ENCODE results near the gene CYP2E1.
"Not testable (repeated sequence)": the region's sequence is repeated elsewhere in the genome, so short reads cannot be mapped to it uniquely, and the experiment has no call there.

The CYP2E1 gene

DNA sequence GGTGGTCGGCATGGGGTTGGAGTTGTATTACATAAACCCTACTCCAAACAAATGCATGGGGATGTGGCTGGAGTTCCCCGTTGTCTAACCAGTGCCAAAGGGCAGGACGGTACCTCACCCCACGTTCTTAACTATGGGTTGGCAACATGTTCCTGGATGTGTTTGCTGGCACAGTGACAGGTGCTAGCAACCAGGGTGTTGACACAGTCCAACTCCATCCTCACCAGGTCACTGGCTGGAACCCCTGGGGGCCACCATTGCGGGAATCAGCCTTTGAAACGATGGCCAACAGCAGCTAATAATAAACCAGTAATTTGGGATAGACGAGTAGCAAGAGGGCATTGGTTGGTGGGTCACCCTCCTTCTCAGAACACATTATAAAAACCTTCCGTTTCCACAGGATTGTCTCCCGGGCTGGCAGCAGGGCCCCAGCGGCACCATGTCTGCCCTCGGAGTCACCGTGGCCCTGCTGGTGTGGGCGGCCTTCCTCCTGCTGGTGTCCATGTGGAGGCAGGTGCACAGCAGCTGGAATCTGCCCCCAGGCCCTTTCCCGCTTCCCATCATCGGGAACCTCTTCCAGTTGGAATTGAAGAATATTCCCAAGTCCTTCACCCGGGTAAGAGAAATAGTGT is at the start of gene CYP2E1:
CYP2E1 (plus strand) TSS at position 407 of the 632 bp plus-strand sequence; CDS start at position 440, 33 bp downstream.
- in situ Hi-C loops (cut with MboI; ENCODE audit: low sequenced_read_pairs), result no loop called here

- in situ Hi-C loops (cut with MboI; ENCODE audit: low sequenced_read_pairs), result no loop called here
Measured at GRCh38 chr10:133481086-133481643, 46.0 kb upstream of the CYP2E1 start.

GRCh38 chr10:133481657-133482056 is 45.5 kb upstream of the CYP2E1 start:
- in situ Hi-C loops (cut with MboI; ENCODE audit: low sequenced_read_pairs), result no loop called here

DNA sequence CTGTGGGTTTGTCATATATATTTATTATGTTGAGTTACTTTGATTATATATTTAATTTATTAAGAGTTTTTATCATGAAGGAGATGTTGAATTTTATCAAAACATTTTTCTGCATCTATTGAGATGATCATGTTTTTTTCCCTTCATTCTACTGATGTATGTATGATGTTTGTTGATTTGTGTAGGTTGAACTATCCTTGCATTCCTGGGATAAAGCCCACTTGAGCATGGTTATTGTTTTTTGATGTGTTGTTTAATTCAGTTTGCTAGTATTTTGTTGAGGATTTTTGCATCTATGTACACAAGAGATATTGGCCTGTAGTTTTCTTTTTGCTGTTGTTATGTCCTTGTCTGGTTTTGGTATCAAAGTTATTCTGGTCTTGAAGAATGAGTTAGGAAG is 42.3 kb upstream of the CYP2E1 start:
- in situ Hi-C loops (cut with MboI; ENCODE audit: low sequenced_read_pairs), result no loop called here

DNA sequence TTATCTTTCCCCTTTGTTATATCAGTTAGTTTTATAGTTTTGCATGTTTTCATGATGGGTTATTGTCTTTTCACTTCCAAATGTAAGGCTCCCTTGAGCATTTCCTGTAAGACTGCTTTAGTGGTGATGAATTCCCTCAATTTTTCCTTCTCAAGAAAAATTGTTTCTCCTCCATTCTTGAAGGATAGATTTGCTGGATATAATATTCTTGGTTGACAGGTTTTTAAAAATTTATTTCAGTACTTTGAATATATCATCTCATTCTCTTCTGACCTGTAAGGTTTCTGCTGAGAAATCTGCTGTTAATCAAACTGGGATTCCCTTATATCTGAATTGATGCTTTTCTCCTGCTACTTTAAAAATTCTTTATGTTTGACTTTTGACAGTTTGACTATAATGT is 40.1 kb upstream of the CYP2E1 start:
- in situ Hi-C loops (cut with MboI; ENCODE audit: low sequenced_read_pairs), result no loop called here

DNA sequence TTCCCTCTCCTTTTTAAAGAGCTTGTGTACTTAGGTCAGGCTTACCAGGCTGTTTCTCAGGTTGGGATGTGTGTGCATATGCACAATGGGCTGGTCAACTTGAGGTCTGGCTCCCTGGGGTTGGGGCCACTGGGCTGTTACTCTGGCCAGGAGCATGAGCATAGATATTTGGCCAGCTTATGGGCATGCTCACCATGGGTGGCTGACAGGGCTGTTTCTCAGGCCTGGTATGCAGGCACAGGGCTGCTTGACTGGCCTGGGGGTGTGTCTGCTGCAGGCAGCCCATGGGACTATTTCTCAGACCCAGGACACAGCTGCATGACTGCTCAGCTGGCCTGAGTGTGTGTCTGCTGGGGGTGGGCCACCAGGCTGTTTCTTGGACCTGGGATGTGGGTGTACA is 38.8 kb upstream of the CYP2E1 start:
- in situ Hi-C loops (cut with MboI; ENCODE audit: low sequenced_read_pairs), result no loop called here

DNA sequence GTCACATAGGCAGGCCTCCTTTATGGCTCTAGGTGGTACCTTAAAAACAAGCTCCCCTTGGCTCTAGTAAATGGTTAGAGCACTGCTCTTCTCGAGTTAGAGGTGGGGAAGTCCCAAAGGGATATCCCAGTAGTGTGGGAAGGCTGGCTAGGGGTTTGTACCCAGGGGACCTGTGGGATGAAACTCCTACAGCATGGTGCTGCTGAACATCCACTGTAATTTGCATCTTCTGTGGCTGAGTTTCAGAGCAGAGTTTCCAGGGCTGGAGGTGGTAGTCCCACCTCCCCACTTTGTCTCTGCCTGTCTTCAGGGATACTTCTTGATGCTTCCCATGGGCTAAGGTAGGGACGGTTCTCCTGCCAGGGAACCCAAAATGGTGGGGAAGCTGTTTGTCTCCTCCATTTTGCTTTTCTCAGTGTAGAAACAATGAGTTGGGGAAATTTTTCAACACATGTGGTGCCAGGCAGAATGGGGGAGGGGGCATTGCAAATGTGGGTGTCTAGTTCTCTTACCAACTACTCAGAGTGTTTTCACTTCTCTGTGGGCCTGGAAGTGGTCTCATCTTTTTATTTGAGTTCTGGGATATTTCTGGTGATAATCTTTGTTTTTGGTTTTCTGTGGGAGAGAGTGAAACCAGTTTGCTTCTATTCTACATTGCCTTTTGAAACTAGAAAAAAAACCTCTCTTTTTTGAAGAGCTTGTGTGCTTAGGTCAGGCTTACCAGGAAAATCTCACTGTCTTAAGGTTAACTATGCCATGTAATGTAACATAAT is 37.2 kb upstream of the CYP2E1 start:
- in situ Hi-C loops (cut with MboI; ENCODE audit: low sequenced_read_pairs), result no loop called here

DNA sequence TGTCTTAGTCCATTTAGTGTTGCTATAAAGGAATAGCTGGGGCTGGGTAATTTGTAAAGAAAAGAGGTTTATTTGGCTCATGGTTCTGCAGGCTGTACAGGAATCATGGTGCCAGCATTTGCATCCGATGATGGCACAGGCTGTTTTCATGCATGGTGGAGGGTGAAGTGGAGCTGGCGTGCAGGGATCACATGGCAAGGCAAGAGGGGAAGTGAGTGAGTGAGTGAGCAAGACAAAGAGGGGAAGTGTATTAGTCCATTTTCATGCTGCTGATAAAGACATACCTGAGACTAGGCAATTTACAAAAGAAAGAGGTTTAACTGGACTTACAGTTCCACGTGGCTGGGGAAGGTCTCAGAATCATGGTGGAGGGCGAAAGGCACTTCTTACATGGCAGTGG is 33.6 kb upstream of the CYP2E1 start:
- in situ Hi-C loops (cut with MboI; ENCODE audit: low sequenced_read_pairs), result not testable (repeated sequence)

DNA sequence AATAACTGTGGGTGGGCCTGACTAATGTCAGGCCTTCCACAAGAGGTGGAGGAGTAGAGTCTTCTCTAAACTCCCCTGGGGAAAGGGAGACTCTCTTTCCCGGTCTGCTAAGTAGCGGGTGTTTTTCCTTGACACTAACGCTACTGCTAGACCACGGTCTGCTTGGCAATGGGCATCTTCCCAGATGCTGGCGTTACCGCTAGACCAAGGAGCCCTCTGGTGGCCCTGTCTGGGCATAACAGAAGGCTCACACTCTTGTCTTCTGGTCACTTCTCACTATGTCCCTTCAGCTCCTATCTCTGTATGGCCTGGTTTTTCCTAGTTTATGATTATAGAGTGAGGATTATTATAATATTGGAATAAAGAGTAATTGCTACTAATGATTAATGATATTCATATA is 29.8 kb upstream of the CYP2E1 start:
- in situ Hi-C loops (cut with MboI; ENCODE audit: low sequenced_read_pairs), result not testable (repeated sequence)

DNA sequence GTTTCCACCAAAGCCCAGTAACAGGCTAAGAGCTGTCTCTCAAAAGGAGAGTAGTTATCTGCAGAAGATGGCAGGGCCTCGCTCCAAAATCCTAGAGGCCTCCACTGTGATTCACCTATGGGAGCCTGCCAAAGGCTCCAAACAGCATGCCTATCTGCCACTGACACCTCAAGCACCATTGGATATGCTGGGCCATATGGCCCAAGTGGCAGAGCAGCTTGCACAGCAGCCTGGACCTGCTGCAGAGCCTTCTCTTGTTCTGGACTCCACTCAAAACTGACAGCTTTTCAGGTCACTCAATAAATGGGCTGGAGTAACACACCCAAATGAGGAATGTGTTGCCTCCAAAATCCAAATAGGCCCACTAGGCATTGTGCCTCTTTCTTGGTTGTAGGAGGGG is 28.0 kb upstream of the CYP2E1 start:
- in situ Hi-C loops (cut with MboI; ENCODE audit: low sequenced_read_pairs), result not testable (repeated sequence)

- in situ Hi-C loops (cut with MboI; ENCODE audit: low sequenced_read_pairs), result not testable (repeated sequence)
Measured at GRCh38 chr10:133500897-133501296, 26.3 kb upstream of the CYP2E1 start.

DNA sequence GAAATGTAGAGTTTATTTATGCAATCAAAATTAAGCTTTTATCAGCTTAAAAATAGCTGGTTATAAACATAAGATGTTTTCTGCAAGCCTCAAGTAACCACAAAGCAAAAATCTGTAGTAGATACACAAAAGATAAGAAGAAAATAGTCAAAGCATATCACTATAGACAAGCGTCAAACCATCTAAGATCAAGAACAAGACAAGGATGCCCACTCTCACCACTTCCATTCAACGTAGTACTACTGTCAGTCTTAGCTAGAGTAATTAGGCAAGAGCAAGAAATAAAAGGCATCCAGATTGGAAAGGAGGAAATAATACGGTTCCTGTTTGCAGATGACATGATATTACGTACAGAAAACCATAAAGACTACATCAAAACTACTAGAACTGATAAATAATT is 17.5 kb upstream of the CYP2E1 start:
- in situ Hi-C loops (cut with MboI; ENCODE audit: low sequenced_read_pairs), result no loop called here

- in situ Hi-C loops (cut with MboI; ENCODE audit: low sequenced_read_pairs), result no loop called here
Measured at GRCh38 chr10:133511408-133511807, 15.8 kb upstream of the CYP2E1 start.

- in situ Hi-C loops (cut with MboI; ENCODE audit: low sequenced_read_pairs), result no loop called here
Measured at GRCh38 chr10:133511907-133512528, 15.1 kb upstream of the CYP2E1 start.

GRCh38 chr10:133515471-133515870 is 11.7 kb upstream of the CYP2E1 start:
- in situ Hi-C loops (cut with MboI; ENCODE audit: low sequenced_read_pairs), result no loop called here

DNA sequence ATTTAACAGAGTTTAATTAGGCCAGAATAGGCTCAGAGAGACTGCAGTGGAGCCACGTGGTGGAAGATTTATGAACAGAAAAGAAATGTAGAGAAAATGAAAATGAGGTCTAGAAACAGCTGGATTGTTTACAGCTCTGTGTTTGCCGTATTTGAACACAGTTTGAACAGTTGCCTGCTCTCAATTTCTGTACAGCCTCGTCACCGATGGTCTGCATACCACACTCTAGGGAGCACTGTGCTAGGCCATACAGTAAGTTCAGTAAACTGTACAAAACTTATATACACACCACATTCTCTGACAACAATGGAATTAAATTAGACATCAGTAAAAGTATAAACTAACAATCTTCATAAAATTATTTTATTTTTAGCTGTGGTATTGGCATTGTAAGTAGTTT is 11.1 kb upstream of the CYP2E1 start:
- in situ Hi-C loops (cut with MboI; ENCODE audit: low sequenced_read_pairs), result no loop called here

DNA sequence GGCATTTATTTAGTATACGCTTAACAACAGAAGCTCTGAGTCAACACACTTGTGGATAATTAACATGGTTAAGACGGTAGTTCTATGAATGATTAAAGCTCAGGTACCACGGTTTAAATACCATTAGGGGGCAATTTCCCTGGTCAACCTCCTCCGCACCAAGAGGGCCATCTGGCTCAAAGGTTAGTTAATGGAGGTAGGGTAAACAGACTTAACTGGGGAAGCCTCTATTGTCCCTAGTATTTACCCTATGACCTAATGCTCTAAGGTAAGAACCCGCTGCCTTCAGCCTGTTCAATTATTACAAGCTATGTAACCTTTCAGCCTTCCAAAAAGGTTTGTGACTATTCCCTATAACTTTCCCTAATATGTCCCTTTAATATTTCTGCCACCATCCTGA is 8.6 kb upstream of the CYP2E1 start:
- in situ Hi-C loops (cut with MboI; ENCODE audit: low sequenced_read_pairs), result not testable (repeated sequence)

- in situ Hi-C loops (cut with MboI; ENCODE audit: low sequenced_read_pairs), result no loop called here
Measured at GRCh38 chr10:133520193-133520738, 6.9 kb upstream of the CYP2E1 start.

DNA sequence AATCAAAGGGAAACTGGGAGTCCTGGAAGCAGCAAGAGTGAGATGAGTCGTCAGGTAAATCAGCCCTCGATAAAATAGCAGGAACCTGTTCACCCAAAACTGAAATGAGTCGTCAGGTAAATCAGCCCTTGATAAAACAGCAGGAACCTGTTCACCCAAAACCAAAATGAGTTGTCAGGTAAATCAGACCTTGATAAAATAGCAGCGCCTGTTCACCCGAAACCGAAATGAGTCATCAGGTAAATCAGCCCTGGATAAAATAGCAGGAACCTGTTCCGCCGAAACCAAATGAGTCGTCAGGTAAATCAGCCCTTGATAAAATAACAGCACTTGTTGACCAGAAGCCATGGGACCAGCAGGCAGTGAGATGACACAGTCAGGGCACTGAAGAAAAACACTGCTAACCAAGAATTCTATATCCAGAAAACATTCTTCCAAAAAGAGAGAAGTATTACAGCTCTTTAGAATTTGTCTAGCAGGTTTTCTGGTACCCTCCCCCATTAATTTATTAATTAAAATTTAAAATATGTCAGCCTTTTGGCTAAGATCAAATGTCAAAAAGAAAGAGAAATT is 3.4 kb upstream of the CYP2E1 start:
- in situ Hi-C loops (cut with MboI; ENCODE audit: low sequenced_read_pairs), result no loop called here

- in situ Hi-C loops (cut with MboI; ENCODE audit: low sequenced_read_pairs), result no loop called here
Measured at GRCh38 chr10:133525444-133525843, 1.7 kb upstream of the CYP2E1 start.

DNA sequence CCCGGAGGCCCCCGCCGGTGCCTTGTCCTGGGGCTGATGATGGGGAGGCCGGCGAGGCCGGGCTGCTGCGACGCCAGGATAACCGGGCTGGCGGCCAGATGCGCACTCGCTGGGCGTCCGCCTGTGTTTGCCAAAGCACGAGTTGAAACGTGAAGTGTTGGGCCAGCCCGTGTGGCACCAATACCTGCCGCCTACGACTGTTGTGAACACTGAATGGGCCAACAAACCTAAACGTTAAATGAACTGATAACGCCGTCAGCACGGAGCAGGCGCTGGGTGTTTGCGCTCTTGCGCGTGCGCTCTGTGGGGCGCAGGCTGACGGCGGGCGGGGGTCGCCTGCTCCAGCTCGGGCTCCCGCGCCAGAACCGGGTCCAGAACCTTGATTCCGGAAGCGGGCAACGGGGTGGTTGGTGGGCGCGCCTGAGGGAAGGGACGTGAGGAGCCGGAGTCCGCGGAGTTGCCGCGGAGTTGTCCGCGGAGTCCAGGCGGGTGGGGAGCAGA is 658 bp downstream of the CYP2E1 start:
- in situ Hi-C loops (cut with MboI; ENCODE audit: low sequenced_read_pairs), result no loop called here

All from hTERT RPE-1 (cell line).